IPS DF 6.9 (cell line): Measurements from ENCODE around the gene CEP57.

ENCODE experiments used
- DNase-seq: peaks from one replicate; pipeline ENCODE4 v3.0.0-alpha.2; 2013; ENCODE audit warnings: low read depth, low spot score
- H3K27ac ChIP-seq: one replicate; pipeline ENCODE4 v1.5.1; 2013; ENCODE audit warnings: low read length, control low read depth
- H3K27me3 ChIP-seq: 2 replicates; pipeline ENCODE4 v1.6.1; 2013; ENCODE audit warnings: mild to moderate bottlenecking, low read length; ENCODE audit not compliant: control insufficient read depth, insufficient read depth
- H3K36me3 ChIP-seq: 2 replicates; pipeline ENCODE4 v1.6.1; 2013; ENCODE audit warnings: low read length; ENCODE audit not compliant: control insufficient read depth, insufficient read depth
- H3K4me1 ChIP-seq: 2 replicates; pipeline ENCODE4 v1.6.1; 2013; ENCODE audit warnings: low read length; ENCODE audit not compliant: control insufficient read depth, insufficient read depth
- H3K4me3 ChIP-seq: 2 replicates; pipeline ENCODE4 v1.5.1; 2013; ENCODE audit warnings: mild to moderate bottlenecking, low read length
- H3K9me3 ChIP-seq: 2 replicates; pipeline ENCODE4 v1.6.1; 2013; ENCODE audit warnings: low read length, inconsistent platforms; ENCODE audit not compliant: control insufficient read depth, insufficient read depth
- WGBS: extraction: QIAGEN DNeasy Blood & Tissue Kit; methylation state at CpG from one replicate; pipeline ENCODE4 v1.1.7; 2013; ENCODE audit warnings: mixed read lengths, missing lambda C conversion rate; ENCODE audit not compliant: insufficient read length, insufficient coverage; 5-methylcytosine and 5-hydroxymethylcytosine counted together

CEP57 gene

DNA sequence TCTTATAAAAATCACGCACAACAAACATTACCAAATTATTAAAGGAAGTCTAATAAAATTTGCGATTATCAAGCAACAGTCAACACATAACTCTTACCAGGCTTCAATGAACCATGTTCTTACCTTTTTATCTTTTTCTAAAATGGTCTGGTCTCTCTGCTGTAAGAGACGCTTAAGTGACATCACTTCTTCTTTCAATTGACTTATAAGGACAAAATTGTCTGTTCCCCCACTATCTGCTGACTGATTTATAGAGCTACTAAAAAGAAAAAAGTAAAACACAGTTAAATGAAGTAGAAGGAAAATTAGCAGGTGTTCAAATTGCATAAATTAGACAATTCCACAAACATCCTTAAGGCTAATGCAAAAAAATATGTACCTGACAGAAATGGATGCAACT lies 11.6 kb upstream of the CEP57 start:
- H3K4me3 ChIP-seq = no peak overlapping the region
- H3K4me1 ChIP-seq = no peaks in the 10 kb centered on the region
- H3K9me3 ChIP-seq = no peaks in the 10 kb centered on the region
- WGBS = no CpG with 5 or more reads among the region's 3 CpGs
- H3K27me3 ChIP-seq = no peaks in the 10 kb centered on the region
- no peak overlapping the region for H3K27ac ChIP-seq
- no peak for DNase-seq
- peaks cover 8% of the 10 kb centered on the region; the same call in 1 of the 2 replicates for H3K36me3 ChIP-seq

DNA sequence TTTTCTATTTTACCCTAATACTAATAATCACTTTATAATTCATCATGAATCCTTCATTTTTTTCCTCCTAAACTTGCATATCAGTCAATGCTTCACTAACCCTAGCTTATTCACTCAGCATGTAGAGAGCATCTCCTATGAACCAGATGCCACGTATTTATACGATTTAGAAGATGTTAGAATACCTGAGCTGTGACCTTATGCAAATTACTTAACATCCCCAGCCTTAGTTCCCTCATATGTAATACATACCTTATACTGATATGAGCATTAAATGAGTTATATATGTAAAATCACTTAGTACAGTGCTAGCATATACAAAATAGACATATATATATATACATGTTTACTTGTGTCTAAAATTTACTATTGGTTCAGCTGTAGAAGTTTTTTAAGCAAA lies 9.8 kb upstream of the CEP57 start:
- no peak for DNase-seq
- WGBS = no CpG with 5 or more reads among the region's 2 CpGs
- peaks cover 10% of the 10 kb centered on the region; the same call in 1 of the 2 replicates for H3K36me3 ChIP-seq
- H3K4me1 ChIP-seq = no peaks in the 10 kb centered on the region
- H3K9me3 ChIP-seq = no peaks in the 10 kb centered on the region
- H3K4me3 ChIP-seq = no peak overlapping the region
- no peaks in the 10 kb centered on the region for H3K27me3 ChIP-seq
- no peak overlapping the region for H3K27ac ChIP-seq

DNA sequence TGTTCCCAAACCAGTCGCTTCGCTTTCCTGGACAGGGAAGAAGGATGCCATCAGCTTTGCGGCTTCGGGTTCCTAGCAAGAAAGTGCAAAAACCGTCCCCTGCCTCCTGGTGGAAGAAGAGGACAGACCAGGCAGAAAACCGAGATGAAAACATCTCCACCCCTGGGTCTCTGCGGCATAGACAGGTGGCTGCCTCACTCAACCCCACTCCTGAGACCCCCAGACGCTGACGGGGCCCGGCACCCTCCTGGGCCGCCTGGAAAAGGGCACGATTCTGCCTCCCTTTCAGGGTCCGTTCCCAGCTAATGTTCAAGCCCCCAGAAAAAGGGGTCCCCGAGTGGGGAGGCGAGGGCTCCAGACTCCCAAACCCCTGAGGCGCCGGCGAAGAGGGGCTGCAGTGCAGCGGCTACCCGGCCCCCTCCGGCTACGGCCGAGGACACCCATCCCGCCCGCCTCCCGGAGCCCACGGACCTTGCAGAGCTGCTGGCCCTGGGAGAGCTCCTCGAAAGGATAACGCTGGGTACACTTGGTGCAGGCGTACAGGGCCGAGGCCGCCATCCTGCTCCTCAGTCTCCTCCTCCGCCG lies 1.3 kb upstream of the CEP57 start:
- Histone ChIP-seq H3K4me1 (no peaks in the 10 kb centered on the region), H3K4me3 (peak overlapping the region; percentile 63), H3K27me3 (no peaks in the 10 kb centered on the region), H3K9me3 (no peaks in the 10 kb centered on the region), H3K27ac (no peak overlapping the region), H3K36me3 (peaks cover 5% of the 10 kb centered on the region; the same call in 1 of the 2 replicates)
- DNase-seq = no peak
- no CpG with 5 or more reads among the region's 34 CpGs for WGBS

GRCh38 chr11:95789506-95790122 lies 684 bp upstream of the CEP57 start, which contains the start of gene FAM76B:
TSS of gene FAM76B (minus strand) at chr11:95789782. CDS start at chr11:95789478, 304 bp downstream.
- WGBS = no CpG with 5 or more reads among the region's 62 CpGs
- Histone ChIP-seq H3K27me3 (no peaks in the 10 kb centered on the region), H3K9me3 (no peaks in the 10 kb centered on the region), H3K27ac (no peak within 1 kb of the TSS), H3K36me3 (peaks cover 4% of the 10 kb centered on the region; the same call in 1 of the 2 replicates), H3K4me3 (peak within 1 kb of the TSS; percentile 63), H3K4me1 (no peaks in the 10 kb centered on the region)
- peak; percentile 93 for DNase-seq

DNA sequence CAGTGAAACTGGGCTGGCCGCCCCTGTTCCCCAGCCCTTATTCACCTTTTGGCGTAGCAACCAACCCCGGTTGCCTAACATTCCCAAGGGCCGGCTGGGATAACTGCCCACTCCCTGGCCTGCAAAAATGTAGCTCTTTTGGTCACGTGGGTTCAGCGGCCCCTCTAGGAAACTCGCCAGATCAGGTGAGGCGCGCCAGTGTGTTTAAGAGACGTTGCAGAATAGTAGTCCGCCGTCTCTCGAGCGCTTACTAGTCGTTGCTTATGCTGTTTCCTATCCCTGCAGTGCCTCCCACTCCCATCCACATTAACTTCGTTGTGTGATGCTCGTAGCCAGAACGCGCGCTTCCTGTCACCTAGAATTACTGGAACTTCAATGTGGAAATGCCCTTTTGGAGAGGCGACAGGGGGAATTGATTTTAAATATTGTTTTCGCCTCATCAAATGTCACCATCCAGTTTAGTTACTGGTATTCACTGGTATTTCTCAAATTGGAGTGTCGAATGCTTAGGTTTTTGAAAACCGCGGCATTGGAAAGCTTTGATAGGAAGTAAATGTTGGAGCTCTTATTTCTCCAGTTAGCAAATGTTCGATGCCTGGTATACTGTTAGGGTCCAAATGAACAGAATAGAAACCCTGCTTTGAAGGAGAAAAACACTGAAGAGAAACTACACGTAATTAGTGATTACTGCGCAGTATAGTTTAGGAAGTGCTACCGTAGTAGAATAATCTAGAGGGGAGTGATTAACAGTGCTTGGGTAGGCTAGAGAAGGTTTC lies 823 bp downstream of the CEP57 start:
- Histone ChIP-seq H3K27me3 (no peaks in the 10 kb centered on the region), H3K27ac (no peak overlapping the region), H3K9me3 (no peaks in the 10 kb centered on the region), H3K36me3 (no peaks in the 10 kb centered on the region), H3K4me3 (peak overlapping the region; percentile 63), H3K4me1 (no peaks in the 10 kb centered on the region)
- no peak for DNase-seq
- WGBS = no CpG with 5 or more reads among the region's 29 CpGs

DNA sequence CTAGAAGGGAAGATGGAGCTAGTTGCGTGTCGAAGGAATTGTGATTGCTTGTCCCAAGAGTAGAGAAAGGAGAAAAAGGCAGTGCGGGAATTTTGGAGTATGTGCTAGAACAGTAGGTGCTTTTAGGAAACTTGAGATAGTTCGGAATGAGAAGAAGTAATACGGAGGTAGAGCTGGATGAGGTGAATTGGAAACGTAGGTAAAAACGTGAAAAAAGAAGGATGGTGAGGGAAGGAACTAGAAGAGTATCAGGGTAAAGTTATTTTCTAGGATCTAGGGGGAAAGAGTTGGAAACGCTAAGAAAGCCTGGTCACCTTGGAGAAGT lies 1.4 kb downstream of the CEP57 start:
- no peak overlapping the region for H3K27ac ChIP-seq
- DNase-seq = no peak
- H3K4me3 ChIP-seq = peak overlapping the region; percentile 19; the same call in 1 of the 2 replicates
- no peaks in the 10 kb centered on the region for H3K4me1 ChIP-seq
- no peaks in the 10 kb centered on the region for H3K9me3 ChIP-seq
- WGBS = 100% methylated on average over 5 of the region's 8 CpGs
- no peaks in the 10 kb centered on the region for H3K27me3 ChIP-seq
- H3K36me3 ChIP-seq = no peaks in the 10 kb centered on the region

DNA sequence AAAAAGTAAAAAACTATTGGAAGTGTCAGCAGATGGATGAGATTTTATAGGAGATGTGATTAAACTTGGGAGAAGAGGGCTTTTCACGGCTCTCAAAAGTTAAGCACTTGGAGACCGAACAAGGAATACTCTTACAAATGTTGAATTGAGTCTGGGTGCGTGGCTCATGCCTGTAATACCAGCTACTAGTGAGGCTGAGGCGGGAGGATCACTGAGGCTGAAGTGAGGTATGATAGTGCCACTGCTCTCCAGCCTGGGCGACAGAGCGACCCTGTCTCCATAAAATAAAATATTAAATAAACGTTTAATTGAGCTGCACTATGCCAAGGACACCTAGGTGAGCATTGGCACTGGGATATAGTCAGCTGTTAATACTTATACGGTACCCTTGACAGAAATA lies 1.9 kb downstream of the CEP57 start:
- H3K4me3 ChIP-seq = no peak overlapping the region
- DNase-seq = no peak
- no peaks in the 10 kb centered on the region for H3K9me3 ChIP-seq
- WGBS = no CpG with 5 or more reads among the region's 8 CpGs
- H3K4me1 ChIP-seq = no peaks in the 10 kb centered on the region
- H3K27ac ChIP-seq = no peak overlapping the region
- H3K27me3 ChIP-seq = no peaks in the 10 kb centered on the region
- no peaks in the 10 kb centered on the region for H3K36me3 ChIP-seq

DNA sequence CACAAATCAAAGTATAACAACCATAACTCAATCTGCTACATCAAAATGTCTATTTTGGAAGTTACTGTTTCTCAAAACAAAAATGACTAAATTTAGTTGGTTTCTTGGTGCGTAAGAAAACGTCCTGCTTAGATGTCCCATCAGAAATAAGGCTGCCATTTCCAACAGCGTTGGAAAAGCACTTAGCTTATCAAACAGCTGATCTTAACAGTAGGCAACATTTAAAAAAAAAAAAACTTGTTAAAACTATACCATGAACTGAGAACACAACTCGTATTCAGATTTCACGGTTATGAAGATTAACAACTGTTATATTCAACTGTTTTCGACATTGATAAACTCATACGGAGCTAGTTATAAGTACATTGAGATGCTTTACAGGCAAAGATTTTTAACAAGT lies 2.4 kb downstream of the CEP57 start:
- H3K27ac ChIP-seq = no peak overlapping the region
- no peaks in the 10 kb centered on the region for H3K27me3 ChIP-seq
- H3K9me3 ChIP-seq = no peaks in the 10 kb centered on the region
- no peak for DNase-seq
- no peak overlapping the region for H3K4me3 ChIP-seq
- H3K4me1 ChIP-seq = no peaks in the 10 kb centered on the region
- H3K36me3 ChIP-seq = no peaks in the 10 kb centered on the region
- no CpG with 5 or more reads among the region's 7 CpGs for WGBS

DNA sequence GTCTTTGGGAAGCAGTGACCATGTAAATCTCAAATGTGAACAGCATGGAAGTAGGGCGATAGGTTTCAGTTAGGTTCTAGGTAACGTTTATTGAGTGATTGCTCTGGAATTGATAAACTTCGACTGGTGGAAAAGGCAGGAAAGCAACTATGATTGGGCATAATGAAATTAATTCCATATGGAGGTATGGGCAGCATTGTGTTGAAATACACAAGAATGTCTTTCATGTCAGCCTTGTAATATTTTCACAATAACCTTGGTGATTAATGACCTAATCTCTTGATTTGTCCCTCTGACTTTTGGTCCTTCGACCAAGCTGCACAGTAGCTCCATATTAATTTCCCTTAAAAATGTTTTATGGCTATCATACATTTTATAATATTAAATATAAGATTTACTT lies 2.8 kb downstream of the CEP57 start:
- WGBS = no CpG with 5 or more reads among the region's 4 CpGs
- no peaks in the 10 kb centered on the region for H3K9me3 ChIP-seq
- no peaks in the 10 kb centered on the region for H3K4me1 ChIP-seq
- no peak overlapping the region for H3K4me3 ChIP-seq
- H3K36me3 ChIP-seq = no peaks in the 10 kb centered on the region
- H3K27me3 ChIP-seq = no peaks in the 10 kb centered on the region
- H3K27ac ChIP-seq = no peak overlapping the region
- no peak for DNase-seq

DNA sequence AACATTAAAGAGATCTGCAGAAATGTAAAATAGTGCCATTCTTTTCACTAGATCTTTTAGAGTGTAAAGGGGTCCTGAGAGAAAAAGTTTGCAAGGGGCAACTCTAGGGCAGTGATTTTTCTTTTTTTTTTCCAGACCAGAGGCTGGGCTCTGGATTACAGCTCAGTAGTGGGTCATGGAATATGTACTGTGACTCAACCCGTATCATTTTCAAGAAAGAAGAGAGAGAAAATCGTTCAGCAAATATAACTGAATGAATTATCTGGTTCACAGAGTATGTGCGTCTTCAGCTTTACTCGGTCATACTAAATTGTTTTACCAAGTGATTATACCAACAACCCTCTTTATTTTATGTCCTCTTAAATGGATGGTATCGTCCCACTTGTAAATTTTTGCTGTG lies 3.8 kb downstream of the CEP57 start:
- WGBS = no CpG with 5 or more reads among the region's 5 CpGs
- no peaks in the 10 kb centered on the region for H3K9me3 ChIP-seq
- no peak overlapping the region for H3K4me3 ChIP-seq
- no peaks in the 10 kb centered on the region for H3K27me3 ChIP-seq
- H3K4me1 ChIP-seq = no peaks in the 10 kb centered on the region
- H3K36me3 ChIP-seq = peaks cover under 1% of the 10 kb centered on the region; the same call in 1 of the 2 replicates
- no peak overlapping the region for H3K27ac ChIP-seq
- no peak for DNase-seq
